ENCODE measurements around the gene POLDIP3.

Gene POLDIP3

DNA sequence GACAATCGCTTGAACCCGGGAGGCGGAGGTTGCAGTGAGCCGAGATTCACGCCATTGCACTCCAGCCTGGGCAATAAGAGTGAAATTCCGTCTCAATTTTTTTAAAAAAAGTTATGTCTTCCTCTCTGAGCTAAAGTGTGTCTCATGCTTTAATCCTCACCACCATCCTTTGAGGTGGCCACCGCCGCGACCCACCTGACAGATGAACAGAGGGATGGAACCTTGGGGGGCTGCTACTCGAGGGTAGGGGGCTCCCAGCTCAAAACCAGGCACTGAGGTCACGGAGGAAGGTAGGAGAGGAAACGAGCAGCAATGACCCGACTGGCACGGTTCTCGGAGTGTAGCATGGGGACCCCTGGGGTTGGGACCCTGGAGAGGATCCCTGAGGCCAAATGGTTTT lies 10.7 kb upstream of the POLDIP3 start:
- ChIA-PET CTCF (interaction anchor here (0.9 to 1.4 kb wide), 2 partner anchors 12 to 241 kb away, joined by 3 to 6 read pairs; no protein-coding TSS in a partner anchor), POLR2A (no interaction called here)
- Histone ChIP-seq H3K9me3 (ENCODE audit: control insufficient read depth, insufficient read depth, low read depth, low read length) (no peaks in the 10 kb centered on the region), H3K27ac (ENCODE audit: extremely low read depth, low read depth, low read length) (no peak overlapping the region), H3K36me3 (ENCODE audit: control insufficient read depth in 2 of 2, insufficient read depth in 1 of 2, low read length in 2 of 2) (peaks cover 10 to 77% of the 10 kb centered on the region in 2 experiments; a peak in 2 of 3 replicates), H3K4me1 (ENCODE audit: control insufficient read depth, insufficient read depth, low read length) (peaks cover 5% of the 10 kb centered on the region), H3K4me3 (ENCODE audit: low read depth, low read length) (no peak overlapping the region)
- TF ChIP-seq, protein P1, sequence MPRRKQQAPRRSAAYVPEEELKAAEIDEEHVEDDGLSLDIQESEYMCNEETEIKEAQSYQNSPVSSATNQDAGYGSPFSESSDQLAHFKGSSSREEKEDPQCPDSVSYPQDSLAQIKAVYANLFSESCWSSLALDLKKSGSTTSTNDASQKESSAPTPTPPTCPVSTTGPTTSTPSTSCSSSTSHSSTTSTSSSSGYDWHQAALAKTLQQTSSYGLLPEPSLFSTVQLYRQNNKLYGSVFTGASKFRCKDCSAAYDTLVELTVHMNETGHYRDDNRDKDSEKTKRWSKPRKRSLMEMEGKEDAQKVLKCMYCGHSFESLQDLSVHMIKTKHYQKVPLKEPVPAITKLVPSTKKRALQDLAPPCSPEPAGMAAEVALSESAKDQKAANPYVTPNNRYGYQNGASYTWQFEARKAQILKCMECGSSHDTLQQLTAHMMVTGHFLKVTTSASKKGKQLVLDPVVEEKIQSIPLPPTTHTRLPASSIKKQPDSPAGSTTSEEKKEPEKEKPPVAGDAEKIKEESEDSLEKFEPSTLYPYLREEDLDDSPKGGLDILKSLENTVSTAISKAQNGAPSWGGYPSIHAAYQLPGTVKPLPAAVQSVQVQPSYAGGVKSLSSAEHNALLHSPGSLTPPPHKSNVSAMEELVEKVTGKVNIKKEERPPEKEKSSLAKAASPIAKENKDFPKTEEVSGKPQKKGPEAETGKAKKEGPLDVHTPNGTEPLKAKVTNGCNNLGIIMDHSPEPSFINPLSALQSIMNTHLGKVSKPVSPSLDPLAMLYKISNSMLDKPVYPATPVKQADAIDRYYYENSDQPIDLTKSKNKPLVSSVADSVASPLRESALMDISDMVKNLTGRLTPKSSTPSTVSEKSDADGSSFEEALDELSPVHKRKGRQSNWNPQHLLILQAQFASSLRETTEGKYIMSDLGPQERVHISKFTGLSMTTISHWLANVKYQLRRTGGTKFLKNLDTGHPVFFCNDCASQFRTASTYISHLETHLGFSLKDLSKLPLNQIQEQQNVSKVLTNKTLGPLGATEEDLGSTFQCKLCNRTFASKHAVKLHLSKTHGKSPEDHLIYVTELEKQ (tag by site-specific recombination; IDR thresholded peaks at IDR 0.05; ENCODE audit: borderline replicate concordance): no peak
- no peak for TF ChIP-seq ZNF423 (tag by site-specific recombination; IDR thresholded peaks at IDR 0.05)
- no peak for TF ChIP-seq REST (tag by site-specific recombination; IDR thresholded peaks at IDR 0.05)
- no peak for TF ChIP-seq ZNF621 (tag by site-specific recombination; IDR thresholded peaks at IDR 0.05)
- no peak for TF ChIP-seq ZNF157 (tag by site-specific recombination; IDR thresholded peaks at IDR 0.05)

- no peak overlapping the region for H3K4me3 ChIP-seq (ENCODE audit: low read depth, low read length)
- no peaks in the 10 kb centered on the region for H3K9me3 ChIP-seq (ENCODE audit: control insufficient read depth, insufficient read depth, low read depth, low read length)
- POLR2A ChIA-PET: no interaction called here
- no peak for TF ChIP-seq ZNF112 (tag by site-specific recombination; IDR thresholded peaks at IDR 0.05)
- no peak for TF ChIP-seq ZIC2 (tag by site-specific recombination; IDR thresholded peaks at IDR 0.05)
- no peak for TF ChIP-seq ZNF423 (tag by site-specific recombination; IDR thresholded peaks at IDR 0.05)
- TF ChIP-seq ZNF266 (tag by site-specific recombination; IDR thresholded peaks at IDR 0.05; ENCODE audit: low read depth): no peak
- TF ChIP-seq, protein P2, sequence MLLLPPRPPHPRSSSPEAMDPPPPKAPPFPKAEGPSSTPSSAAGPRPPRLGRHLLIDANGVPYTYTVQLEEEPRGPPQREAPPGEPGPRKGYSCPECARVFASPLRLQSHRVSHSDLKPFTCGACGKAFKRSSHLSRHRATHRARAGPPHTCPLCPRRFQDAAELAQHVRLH (tag by site-specific recombination; IDR thresholded peaks at IDR 0.05): no peak
- TF ChIP-seq ZNF701 (tag by site-specific recombination; IDR thresholded peaks at IDR 0.05): no peak
- TF ChIP-seq ZNF785 (tag by site-specific recombination; IDR thresholded peaks at IDR 0.05): no peak
- TF ChIP-seq ZNF10 (tag by site-specific recombination; IDR thresholded peaks at IDR 0.05): no peak
- TF ChIP-seq ZFHX2 (tag by site-specific recombination; conservative IDR thresholded peaks at IDR 0.05): no peak
- TF ChIP-seq ZNF555 (tag by site-specific recombination; conservative IDR thresholded peaks at IDR 0.05): no peak
- TF ChIP-seq ZNF670 (tag by site-specific recombination; IDR thresholded peaks at IDR 0.05; ENCODE audit: low read depth): no peak
- CTCF ChIA-PET: interaction anchor here (0.5 to 4.4 kb wide), 3 partner anchors 13 to 521 kb away, joined by 3 to 23 read pairs (median 6); no protein-coding TSS in a partner anchor
- H3K36me3 ChIP-seq (ENCODE audit: control insufficient read depth in 2 of 2, insufficient read depth in 1 of 2, low read length in 2 of 2): peaks cover 10 to 77% of the 10 kb centered on the region in 2 experiments; a peak in 2 of 3 replicates
- peaks cover 5% of the 10 kb centered on the region for H3K4me1 ChIP-seq (ENCODE audit: control insufficient read depth, insufficient read depth, low read length)
- 0 out of 2 replicates have a peak overlapping the region, but pooled peaks have one; percentile 33 for H3K27ac ChIP-seq (ENCODE audit: extremely low read depth, low read depth, low read length)
Measured at GRCh38 chr22:42624551-42625106, 9.9 kb upstream of the POLDIP3 start.

Measured in HEK293 (cell line).